GM19455 (cell line): ENCODE results near the gene GRIA1.

Experiments used
- ATAC-seq: cut with Tn5 transposase; IDR thresholded peaks from one replicate; pipeline ENCODE4 v1.9.1; 2021; ENCODE audit not compliant: unreplicated experiment

GRIA1 gene

GRCh38 chr5:153543959-153544470, 53.5 kb downstream of the GRIA1 start:
- no peak for ATAC-seq

DNA sequence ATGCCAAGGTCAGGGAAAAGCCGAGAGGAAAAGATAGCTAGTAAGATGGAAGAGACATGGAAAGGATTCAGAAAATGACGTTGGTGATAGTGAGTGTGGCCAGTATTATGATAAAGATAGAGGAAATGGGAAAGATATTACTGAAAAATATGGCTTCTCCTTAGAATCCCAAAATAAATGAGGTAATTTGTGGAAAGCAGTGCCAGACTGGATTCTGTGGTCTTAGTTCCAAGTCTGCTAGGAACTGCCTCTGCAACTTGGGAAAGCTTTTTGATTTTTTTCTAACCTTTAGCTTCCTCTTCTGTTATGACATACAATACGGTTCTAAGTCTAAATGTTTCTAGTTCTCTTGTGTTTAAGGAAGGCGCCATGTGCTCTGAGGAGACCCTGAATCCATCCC, 54.2 kb downstream of the GRIA1 start:
- ATAC-seq: no peak

DNA sequence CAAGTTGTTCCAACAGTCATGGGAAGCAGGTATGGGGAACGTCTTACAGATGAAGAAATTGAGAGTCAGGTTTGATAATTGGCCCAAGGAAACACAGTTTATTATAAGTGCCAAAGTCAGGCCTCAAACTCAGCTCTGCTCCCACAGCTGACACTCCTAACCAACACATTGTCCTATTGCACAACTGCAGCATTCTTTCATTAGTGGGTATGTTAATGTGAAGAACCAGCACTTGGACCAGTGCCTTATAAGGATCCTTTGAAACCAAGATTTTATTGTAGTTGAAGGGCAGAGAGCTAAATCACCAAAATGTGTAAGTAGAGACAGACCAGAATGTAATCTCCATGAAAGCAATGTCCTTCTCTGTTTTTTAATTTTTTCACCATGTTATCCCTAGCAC, 56.1 kb downstream of the GRIA1 start:
- ATAC-seq: no peak

GRCh38 chr5:153551537-153552079, 61.1 kb downstream of the GRIA1 start:
- no peak for ATAC-seq

GRCh38 chr5:153552886-153553285, 62.4 kb downstream of the GRIA1 start:
- ATAC-seq: no peak

- ATAC-seq: no peak
Measured at GRCh38 chr5:153555420-153556114, 65.1 kb downstream of the GRIA1 start.

DNA sequence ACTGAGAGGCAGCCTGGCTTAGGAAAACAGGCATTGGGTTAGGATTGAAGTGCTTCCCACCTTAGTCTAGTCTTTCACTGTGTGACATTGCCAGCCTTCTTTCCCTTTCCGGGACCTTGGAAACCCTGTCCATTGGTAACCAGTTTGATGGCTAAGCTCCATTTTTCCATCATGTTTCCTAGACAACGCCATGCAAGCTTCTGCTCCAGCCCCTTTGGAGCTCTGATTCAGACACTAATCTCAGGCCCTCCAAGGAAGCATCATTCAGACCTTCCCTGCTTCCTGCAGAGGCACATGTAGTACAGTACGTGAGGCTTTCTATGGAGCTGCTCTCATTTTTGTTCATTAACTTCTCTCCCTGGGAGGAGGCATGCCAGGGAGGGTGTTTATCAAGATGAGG, 68.5 kb downstream of the GRIA1 start:
- no peak for ATAC-seq

- ATAC-seq: no peak
Measured at GRCh38 chr5:153559926-153560325, 69.5 kb downstream of the GRIA1 start.

DNA sequence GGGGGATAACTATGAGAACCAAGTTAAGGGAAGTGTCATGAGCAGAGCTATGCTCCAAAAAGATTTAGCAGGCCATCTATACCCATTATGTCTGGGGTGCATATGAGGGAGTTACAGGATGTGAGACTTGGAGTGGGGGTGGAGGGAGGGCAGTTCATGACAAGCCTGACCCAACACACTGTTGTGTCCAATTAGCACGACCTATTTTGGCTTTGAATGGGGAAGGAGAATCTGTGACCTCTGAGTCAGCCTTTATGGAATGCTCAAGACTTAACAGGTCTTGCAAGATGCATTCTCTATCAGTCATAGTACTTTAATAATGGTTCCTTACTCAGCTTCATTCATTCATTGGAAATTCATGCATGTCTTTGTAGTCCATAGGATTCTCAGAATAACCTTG, 71.7 kb downstream of the GRIA1 start:
- no peak for ATAC-seq

- no peak for ATAC-seq
Measured at GRCh38 chr5:153565822-153566221, 75.4 kb downstream of the GRIA1 start.

GRCh38 chr5:153569036-153569435, 78.6 kb downstream of the GRIA1 start:
- no peak for ATAC-seq

GRCh38 chr5:153571162-153571561, 80.7 kb downstream of the GRIA1 start:
- no peak for ATAC-seq

DNA sequence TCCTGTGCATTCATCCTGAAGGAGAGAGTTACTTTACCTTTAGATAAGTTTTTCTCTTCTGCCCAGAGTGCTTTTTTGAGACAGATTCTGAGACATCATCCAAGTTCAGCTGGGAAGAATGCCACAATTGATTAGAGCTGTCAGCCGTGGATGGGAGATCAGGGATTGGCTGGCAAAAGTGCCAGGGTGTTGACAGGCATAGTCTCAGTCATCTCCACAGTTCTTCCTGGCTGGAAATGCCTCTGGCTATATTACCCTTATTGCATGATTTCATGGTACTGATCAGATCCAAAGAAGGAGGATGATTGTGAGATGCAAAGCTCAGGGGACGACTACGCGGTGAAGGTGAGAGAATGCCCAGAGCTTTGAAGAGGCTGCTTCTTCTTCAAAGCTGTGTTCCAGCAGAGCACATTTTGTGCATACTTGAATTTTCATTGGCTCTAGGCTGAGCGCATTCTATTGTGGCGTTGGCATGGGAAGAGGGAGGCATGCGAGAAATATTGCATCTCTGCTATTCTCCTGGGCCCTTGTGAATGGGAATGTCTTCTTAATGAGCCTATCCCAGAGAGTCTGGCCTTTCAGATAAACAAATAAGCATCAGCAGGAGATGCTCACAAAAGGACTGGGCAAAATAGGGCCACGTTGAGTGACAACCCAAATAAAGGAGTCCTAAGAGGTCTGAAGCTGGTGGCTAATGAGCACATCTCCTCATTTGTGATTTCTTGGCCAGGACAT, 82.1 kb downstream of the GRIA1 start:
- ATAC-seq: no peak

DNA sequence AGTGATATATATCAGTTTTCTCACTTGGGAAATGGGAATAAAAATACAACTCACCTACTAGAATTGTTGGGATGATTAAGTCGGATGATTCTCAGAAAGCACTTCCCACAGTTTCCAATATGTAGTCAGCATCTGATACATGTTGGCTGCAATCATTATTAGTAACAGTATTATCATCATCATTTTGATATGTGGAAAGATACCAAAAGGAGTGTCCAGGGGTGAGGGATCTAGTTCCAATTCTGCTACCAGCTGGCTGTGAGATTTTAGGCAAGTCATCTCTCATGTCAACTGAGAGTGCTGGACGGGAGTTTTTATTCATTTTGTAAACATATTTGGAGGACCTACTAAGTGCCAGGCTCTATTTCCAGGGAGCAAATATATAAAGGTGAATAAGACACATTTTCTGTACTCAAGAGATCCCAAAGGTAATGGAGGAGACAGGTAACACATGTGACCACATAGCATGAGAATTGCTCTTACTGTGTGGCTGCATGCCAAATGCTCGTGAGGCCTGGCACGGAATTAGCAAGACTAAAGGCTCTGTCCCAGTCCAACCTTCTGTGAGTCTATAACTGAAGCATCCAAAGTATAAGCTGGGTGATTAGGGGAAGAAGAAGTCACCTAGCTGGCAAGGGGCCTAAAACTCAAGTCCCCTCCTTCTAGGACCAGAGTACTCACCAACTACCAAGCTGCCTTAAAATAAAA, 83.0 kb downstream of the GRIA1 start:
- ATAC-seq: no peak

- no peak for ATAC-seq
Measured at GRCh38 chr5:153584126-153584959, 93.9 kb downstream of the GRIA1 start.

DNA sequence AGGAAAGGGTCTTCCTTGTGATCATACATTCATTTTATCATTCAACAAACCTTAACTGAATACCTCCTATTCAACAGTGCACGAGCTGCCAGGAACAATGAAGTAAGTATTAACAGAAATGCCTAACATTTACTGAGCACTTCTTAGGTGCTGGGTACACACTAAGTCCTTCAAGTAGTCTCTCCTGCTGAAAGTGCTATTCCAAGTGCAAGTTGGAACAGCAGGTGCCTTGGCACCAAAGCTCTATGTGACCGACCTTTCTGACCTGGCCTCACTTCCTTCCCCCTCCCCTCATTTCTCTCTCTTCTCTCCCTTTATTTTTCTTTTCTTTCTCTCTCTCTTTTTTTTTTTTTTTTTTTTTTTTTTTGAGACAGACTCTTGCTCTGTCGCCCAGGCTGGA, 94.5 kb downstream of the GRIA1 start:
- ATAC-seq: no peak

- no peak for ATAC-seq
Measured at GRCh38 chr5:153585622-153586277, 95.3 kb downstream of the GRIA1 start.

DNA sequence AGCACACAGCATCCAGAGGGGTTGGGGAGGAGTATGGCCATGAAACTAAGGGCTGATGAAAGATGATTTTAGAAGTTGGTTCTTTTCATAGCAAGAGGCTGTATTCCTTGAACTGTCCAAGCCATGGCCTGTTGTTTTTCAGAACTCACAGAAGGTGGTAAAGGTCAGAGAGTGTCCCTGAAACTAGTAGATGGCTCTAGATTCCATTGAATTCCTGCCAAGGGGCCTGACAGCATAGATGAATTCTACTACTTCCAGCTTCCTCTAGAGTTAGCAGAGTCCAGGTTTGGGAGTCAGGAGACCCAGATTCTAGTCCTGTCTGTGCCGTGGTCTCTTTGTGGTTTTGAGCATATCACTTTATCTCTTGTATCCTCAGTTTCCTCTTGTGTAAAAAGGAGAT, 101.6 kb downstream of the GRIA1 start:
- no peak for ATAC-seq

DNA sequence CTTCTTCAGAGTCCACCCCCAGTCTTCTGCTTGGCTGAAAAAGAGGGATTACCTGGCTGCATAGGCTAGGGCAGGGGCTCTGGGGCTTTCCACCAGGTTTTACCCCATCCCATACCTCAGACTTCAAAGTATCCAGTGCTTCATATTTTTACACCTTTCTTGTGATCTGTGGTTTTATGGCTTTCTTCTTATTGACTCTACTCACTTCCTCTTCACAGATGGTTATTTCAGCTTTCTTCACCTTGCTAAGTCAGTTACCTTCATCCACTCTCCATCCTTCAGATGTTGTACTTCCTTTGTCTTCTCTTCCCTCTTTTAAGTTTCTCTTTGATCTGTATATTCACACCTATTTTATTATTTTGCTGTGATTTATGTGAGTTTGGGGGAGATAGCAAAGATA, 104.3 kb downstream of the GRIA1 start:
- ATAC-seq: no peak

DNA sequence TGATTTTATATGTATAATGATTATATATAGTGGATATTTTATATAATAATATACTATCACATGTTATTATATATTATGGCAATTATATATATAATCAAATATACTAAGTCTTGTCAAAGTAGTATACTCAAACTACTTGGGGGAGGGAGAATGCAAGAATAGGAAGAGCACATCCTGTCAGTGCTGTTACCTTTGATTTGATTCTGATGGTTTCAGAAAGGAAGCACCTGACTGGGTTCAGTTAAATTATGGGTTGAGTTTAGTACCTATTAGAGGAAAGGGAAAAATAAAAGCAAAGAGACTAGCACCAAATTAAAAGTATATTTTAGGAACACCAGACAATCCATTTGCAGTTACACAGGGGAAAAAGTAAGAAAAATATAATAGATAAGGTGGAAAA, 107.6 kb downstream of the GRIA1 start:
- ATAC-seq: no peak
